Activated naive CD8-positive, alpha-beta T cell (primary cell): ENCODE results near the gene CCBE1.

Experiments
- H3K27ac Mint-ChIP-seq: one replicate; pipeline ENCODE4 v1.8.0; 2021; ENCODE audit warnings: mixed read lengths
- H3K27me3 Mint-ChIP-seq: one replicate; pipeline ENCODE4 v1.8.0; 2021; ENCODE audit warnings: mixed read lengths
- H3K36me3 Mint-ChIP-seq: one replicate; pipeline ENCODE4 v1.8.0; 2021; ENCODE audit warnings: mixed read lengths
- H3K4me1 Mint-ChIP-seq: one replicate; pipeline ENCODE4 v1.8.0; 2021; ENCODE audit warnings: low read depth, mixed read lengths
- H3K4me3 Mint-ChIP-seq: one replicate; pipeline ENCODE4 v1.8.0; 2021; ENCODE audit warnings: mild to moderate bottlenecking, mixed read lengths
- H3K9me3 Mint-ChIP-seq: one replicate; pipeline ENCODE4 v1.8.0; 2021; ENCODE audit warnings: low read depth, mixed read lengths

The CCBE1 gene

GRCh38 chr18:59555995-59556659, 141.1 kb downstream of the CCBE1 start:
- Mint-ChIP-seq H3K27ac (no peak overlapping the region), H3K4me3 (no peak overlapping the region), H3K4me1 (no peaks in the 10 kb centered on the region), H3K9me3 (peaks cover 3% of the 10 kb centered on the region), H3K27me3 (peaks cover 6% of the 10 kb centered on the region), H3K36me3 (no peaks in the 10 kb centered on the region)

- Mint-ChIP-seq H3K4me1 (no peaks in the 10 kb centered on the region), H3K27ac (no peak overlapping the region), H3K4me3 (no peak overlapping the region)
Observed at GRCh38 chr18:59554796-59555335, 142.4 kb downstream of the CCBE1 start.

GRCh38 chr18:59553273-59553870, 143.9 kb downstream of the CCBE1 start:
- Mint-ChIP-seq H3K27ac (no peak overlapping the region), H3K4me3 (no peak overlapping the region), H3K36me3 (no peaks in the 10 kb centered on the region), H3K9me3 (peaks cover 3% of the 10 kb centered on the region), H3K4me1 (no peaks in the 10 kb centered on the region), H3K27me3 (peaks cover 6% of the 10 kb centered on the region)

More at GRCh38 chr18:59554796-59555335, 142.4 kb downstream of the CCBE1 start:
- Mint-ChIP-seq H3K9me3 (peaks cover 3% of the 10 kb centered on the region), H3K27me3 (peaks cover 6% of the 10 kb centered on the region), H3K36me3 (no peaks in the 10 kb centered on the region)

GRCh38 chr18:59551902-59552635, 145.2 kb downstream of the CCBE1 start:
- Mint-ChIP-seq H3K9me3 (no peaks in the 10 kb centered on the region), H3K4me1 (no peaks in the 10 kb centered on the region), H3K4me3 (no peak overlapping the region), H3K27me3 (peaks cover 5% of the 10 kb centered on the region), H3K36me3 (no peaks in the 10 kb centered on the region), H3K27ac (no peak overlapping the region)

GRCh38 chr18:59550174-59550516, 147.1 kb downstream of the CCBE1 start:
- no peak overlapping the region for H3K4me3 Mint-ChIP-seq
- H3K4me1 Mint-ChIP-seq: no peaks in the 10 kb centered on the region
- H3K27ac Mint-ChIP-seq: no peak overlapping the region

GRCh38 chr18:59549503-59550173, 147.6 kb downstream of the CCBE1 start:
- Mint-ChIP-seq H3K36me3 (no peaks in the 10 kb centered on the region), H3K9me3 (no peaks in the 10 kb centered on the region), H3K4me3 (no peak overlapping the region), H3K27ac (no peak overlapping the region), H3K27me3 (peaks cover 3% of the 10 kb centered on the region), H3K4me1 (no peaks in the 10 kb centered on the region)

More at GRCh38 chr18:59550174-59550516, 147.1 kb downstream of the CCBE1 start:
- no peaks in the 10 kb centered on the region for H3K9me3 Mint-ChIP-seq
- H3K36me3 Mint-ChIP-seq: no peaks in the 10 kb centered on the region
- H3K27me3 Mint-ChIP-seq: peaks cover 3% of the 10 kb centered on the region

- no peaks in the 10 kb centered on the region for H3K36me3 Mint-ChIP-seq
- no peak overlapping the region for H3K4me3 Mint-ChIP-seq
- H3K27me3 Mint-ChIP-seq: peaks cover 3% of the 10 kb centered on the region
- no peaks in the 10 kb centered on the region for H3K4me1 Mint-ChIP-seq
- H3K27ac Mint-ChIP-seq: no peak overlapping the region
- H3K9me3 Mint-ChIP-seq: no peaks in the 10 kb centered on the region
Observed at GRCh38 chr18:59547581-59548182, 149.5 kb downstream of the CCBE1 start.

GRCh38 chr18:59546188-59546587, 151.0 kb downstream of the CCBE1 start:
- H3K4me3 Mint-ChIP-seq: no peak overlapping the region
- no peaks in the 10 kb centered on the region for H3K4me1 Mint-ChIP-seq
- H3K9me3 Mint-ChIP-seq: no peaks in the 10 kb centered on the region
- H3K27ac Mint-ChIP-seq: no peak overlapping the region
- H3K36me3 Mint-ChIP-seq: no peaks in the 10 kb centered on the region
- H3K27me3 Mint-ChIP-seq: peaks cover 5% of the 10 kb centered on the region

GRCh38 chr18:59540780-59541179, 156.4 kb downstream of the CCBE1 start:
- no peaks in the 10 kb centered on the region for H3K36me3 Mint-ChIP-seq
- H3K27me3 Mint-ChIP-seq: peaks cover 8% of the 10 kb centered on the region
- H3K9me3 Mint-ChIP-seq: no peaks in the 10 kb centered on the region
- no peaks in the 10 kb centered on the region for H3K4me1 Mint-ChIP-seq
- H3K4me3 Mint-ChIP-seq: no peak overlapping the region
- no peak overlapping the region for H3K27ac Mint-ChIP-seq

GRCh38 chr18:59540346-59540745, 156.9 kb downstream of the CCBE1 start:
- no peak overlapping the region for H3K27ac Mint-ChIP-seq
- H3K4me1 Mint-ChIP-seq: no peaks in the 10 kb centered on the region
- H3K27me3 Mint-ChIP-seq: peaks cover 8% of the 10 kb centered on the region
- H3K9me3 Mint-ChIP-seq: no peaks in the 10 kb centered on the region
- H3K4me3 Mint-ChIP-seq: no peak overlapping the region
- H3K36me3 Mint-ChIP-seq: no peaks in the 10 kb centered on the region

GRCh38 chr18:59539108-59539507, 158.1 kb downstream of the CCBE1 start:
- Mint-ChIP-seq H3K27me3 (peaks cover 13% of the 10 kb centered on the region), H3K4me3 (no peak overlapping the region), H3K9me3 (no peaks in the 10 kb centered on the region), H3K27ac (no peak overlapping the region), H3K4me1 (no peaks in the 10 kb centered on the region), H3K36me3 (no peaks in the 10 kb centered on the region)

- Mint-ChIP-seq H3K9me3 (no peaks in the 10 kb centered on the region), H3K27ac (no peak overlapping the region), H3K36me3 (no peaks in the 10 kb centered on the region), H3K4me1 (no peaks in the 10 kb centered on the region), H3K27me3 (peaks cover 17% of the 10 kb centered on the region), H3K4me3 (no peak overlapping the region)
Observed at GRCh38 chr18:59537579-59537978, 159.6 kb downstream of the CCBE1 start.

GRCh38 chr18:59536166-59536565, 161.1 kb downstream of the CCBE1 start:
- H3K4me1 Mint-ChIP-seq: no peaks in the 10 kb centered on the region
- H3K4me3 Mint-ChIP-seq: no peak overlapping the region
- H3K27me3 Mint-ChIP-seq: peaks cover 17% of the 10 kb centered on the region
- no peaks in the 10 kb centered on the region for H3K9me3 Mint-ChIP-seq
- H3K27ac Mint-ChIP-seq: no peak overlapping the region
- H3K36me3 Mint-ChIP-seq: no peaks in the 10 kb centered on the region

- Mint-ChIP-seq H3K9me3 (no peaks in the 10 kb centered on the region), H3K4me1 (no peaks in the 10 kb centered on the region), H3K27ac (no peak overlapping the region), H3K27me3 (peaks cover 17% of the 10 kb centered on the region), H3K36me3 (no peaks in the 10 kb centered on the region), H3K4me3 (no peak overlapping the region)
Observed at GRCh38 chr18:59535055-59535454, 162.2 kb downstream of the CCBE1 start.
